ENCODE data around the gene AMIGO3. TPM values are rescaled to one million over a fixed set of nuclear protein-coding genes. Genes with fewer than 3 reads are reported as not detected.

Gene AMIGO3
- total and polyA plus RNA-seq, 3 donors from 2014 or later, result 3.0 to 14.8 (median 8.8) TPM

DNA sequence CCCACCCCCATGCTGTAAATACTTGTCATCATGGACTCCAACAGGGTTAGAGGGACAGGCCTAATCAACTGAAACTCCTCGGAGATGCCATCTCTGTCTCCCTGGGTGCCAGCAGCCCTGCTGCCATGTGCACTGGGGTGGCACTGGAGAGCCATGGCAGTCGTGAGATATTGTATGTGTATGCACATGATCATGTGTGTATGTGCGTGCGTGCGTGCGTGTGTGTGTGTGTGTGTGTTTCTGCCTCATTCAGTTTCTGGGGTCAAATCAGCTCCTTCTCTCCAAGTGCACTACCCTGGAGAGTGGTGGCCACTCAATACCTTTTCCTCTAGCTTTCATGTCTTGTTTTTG is 48.6 kb downstream of the AMIGO3 start:
- TF ChIP-seq, protein P1, sequence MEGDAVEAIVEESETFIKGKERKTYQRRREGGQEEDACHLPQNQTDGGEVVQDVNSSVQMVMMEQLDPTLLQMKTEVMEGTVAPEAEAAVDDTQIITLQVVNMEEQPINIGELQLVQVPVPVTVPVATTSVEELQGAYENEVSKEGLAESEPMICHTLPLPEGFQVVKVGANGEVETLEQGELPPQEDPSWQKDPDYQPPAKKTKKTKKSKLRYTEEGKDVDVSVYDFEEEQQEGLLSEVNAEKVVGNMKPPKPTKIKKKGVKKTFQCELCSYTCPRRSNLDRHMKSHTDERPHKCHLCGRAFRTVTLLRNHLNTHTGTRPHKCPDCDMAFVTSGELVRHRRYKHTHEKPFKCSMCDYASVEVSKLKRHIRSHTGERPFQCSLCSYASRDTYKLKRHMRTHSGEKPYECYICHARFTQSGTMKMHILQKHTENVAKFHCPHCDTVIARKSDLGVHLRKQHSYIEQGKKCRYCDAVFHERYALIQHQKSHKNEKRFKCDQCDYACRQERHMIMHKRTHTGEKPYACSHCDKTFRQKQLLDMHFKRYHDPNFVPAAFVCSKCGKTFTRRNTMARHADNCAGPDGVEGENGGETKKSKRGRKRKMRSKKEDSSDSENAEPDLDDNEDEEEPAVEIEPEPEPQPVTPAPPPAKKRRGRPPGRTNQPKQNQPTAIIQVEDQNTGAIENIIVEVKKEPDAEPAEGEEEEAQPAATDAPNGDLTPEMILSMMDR (IDR thresholded peaks at IDR 0.05), result no peak
- no peak for TF ChIP-seq POLR2A (IDR thresholded peaks at IDR 0.05)
- Histone ChIP-seq H3K27me3 (no peaks in the 10 kb centered on the region), H3K36me3 (ENCODE audit: low read depth, missing control alignments) (no peaks in the 10 kb centered on the region), H3K27ac (no peak overlapping the region), H3K9me3 (no peaks in the 10 kb centered on the region), H3K4me3 (no peak overlapping the region), H3K4me1 (peaks cover 12% of the 10 kb centered on the region)
- DNase-seq, result no peak
- intact Hi-C loops (cut with DNase I; ENCODE audit: low total_unique reads), result loop anchor here (10.0 kb wide), 1 partner anchor 126 kb away; no protein-coding TSS in a partner anchor
- WGBS, 2 donors, result 56 to 72% methylated on average over 6 of the region's 6 CpGs

DNA sequence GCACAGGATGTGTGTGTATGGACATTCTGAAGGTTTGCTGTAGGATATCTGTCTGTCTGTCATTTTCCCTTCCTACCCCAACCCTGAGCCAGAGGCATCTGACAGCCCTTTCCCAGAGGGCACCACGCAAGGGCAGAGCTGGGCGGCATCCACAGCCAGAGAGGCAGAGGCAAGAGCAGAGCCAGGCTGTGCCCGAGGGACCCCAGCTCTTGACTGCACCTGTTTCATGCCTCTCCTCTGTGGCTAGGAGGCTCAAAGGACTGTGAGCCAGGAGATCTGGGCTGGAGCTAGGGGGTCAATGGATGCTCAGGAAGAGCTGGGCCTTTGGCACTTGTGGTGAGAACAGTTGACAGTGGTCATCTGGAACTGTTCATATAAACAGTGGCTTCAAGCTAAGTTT is 50.1 kb downstream of the AMIGO3 start:
- Histone ChIP-seq H3K4me3 (no peak overlapping the region), H3K27ac (no peak overlapping the region), H3K27me3 (no peaks in the 10 kb centered on the region), H3K4me1 (peaks cover 4% of the 10 kb centered on the region), H3K36me3 (ENCODE audit: low read depth, missing control alignments) (no peaks in the 10 kb centered on the region), H3K9me3 (no peaks in the 10 kb centered on the region)
- intact Hi-C loops (cut with DNase I; ENCODE audit: low total_unique reads), result no loop called here
- no peak for DNase-seq
- no peak for TF ChIP-seq POLR2A (IDR thresholded peaks at IDR 0.05)
- TF ChIP-seq, protein P1 (IDR thresholded peaks at IDR 0.05), result no peak
- 85 to 100% methylated on average over 3 of the region's 3 CpGs for WGBS, 2 donors

DNA sequence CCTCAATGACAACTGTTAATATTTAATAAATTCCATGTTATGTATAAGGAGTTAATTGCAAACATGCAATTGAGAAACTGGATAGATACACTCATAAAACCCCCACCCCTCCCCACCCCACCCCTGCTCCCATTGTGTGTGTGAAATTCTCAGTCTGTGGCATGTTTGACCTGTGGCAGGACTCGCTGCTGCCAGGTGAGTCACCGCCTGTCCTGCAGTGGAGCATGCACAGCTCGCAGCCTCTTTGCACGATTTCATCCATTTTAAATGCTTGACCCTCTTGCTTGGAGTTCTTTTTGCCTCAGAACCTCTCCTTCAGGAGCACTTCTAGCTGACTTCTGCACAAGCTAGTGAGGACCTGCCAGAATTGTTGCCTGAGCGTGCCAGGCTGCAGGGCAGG is 50.6 kb downstream of the AMIGO3 start:
- no peaks in the 10 kb centered on the region for H3K9me3 ChIP-seq
- no peak for DNase-seq
- H3K36me3 ChIP-seq (ENCODE audit: low read depth, missing control alignments), result no peaks in the 10 kb centered on the region
- no peaks in the 10 kb centered on the region for H3K27me3 ChIP-seq
- TF ChIP-seq, protein P1 (IDR thresholded peaks at IDR 0.05), result no peak
- no peak for TF ChIP-seq POLR2A (IDR thresholded peaks at IDR 0.05)
- no peak overlapping the region for H3K4me3 ChIP-seq
- no peak overlapping the region for H3K27ac ChIP-seq
- intact Hi-C loops (cut with DNase I; ENCODE audit: low total_unique reads), result no loop called here
- 76 to 91% methylated on average over 5 of the region's 5 CpGs for WGBS, 2 donors
- peaks cover 4% of the 10 kb centered on the region for H3K4me1 ChIP-seq

DNA sequence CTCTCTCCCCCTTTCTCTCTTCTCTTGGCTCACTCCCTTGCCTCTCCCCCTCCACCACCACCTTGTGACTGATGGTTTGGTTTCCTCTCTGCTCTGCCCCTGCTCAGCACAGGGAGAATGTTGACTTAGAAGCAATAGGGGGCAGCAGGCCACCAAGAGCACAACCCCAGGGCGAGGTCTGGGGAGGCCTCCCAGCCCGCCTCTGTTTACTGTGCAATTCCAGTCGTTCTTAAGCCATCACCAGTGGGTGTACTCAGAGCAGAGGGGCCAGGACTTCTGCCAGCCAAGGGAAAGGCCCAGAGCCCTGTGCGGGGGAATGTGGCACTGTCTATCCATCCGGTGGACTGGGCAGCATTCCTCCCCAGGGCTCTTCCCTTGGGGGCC is 51.1 kb downstream of the AMIGO3 start:
- H3K36me3 ChIP-seq (ENCODE audit: low read depth, missing control alignments), result no peaks in the 10 kb centered on the region
- H3K27me3 ChIP-seq, result no peaks in the 10 kb centered on the region
- no peak for DNase-seq
- H3K4me3 ChIP-seq, result no peak overlapping the region
- H3K4me1 ChIP-seq, result peaks cover 3% of the 10 kb centered on the region
- TF ChIP-seq, protein P1 (IDR thresholded peaks at IDR 0.05), result no peak
- no peak for TF ChIP-seq POLR2A (IDR thresholded peaks at IDR 0.05)
- no peak overlapping the region for H3K27ac ChIP-seq
- H3K9me3 ChIP-seq, result no peaks in the 10 kb centered on the region
- intact Hi-C loops (cut with DNase I; ENCODE audit: low total_unique reads), result no loop called here
- 56 to 72% methylated on average over 5 of the region's 5 CpGs for WGBS, 2 donors

DNA sequence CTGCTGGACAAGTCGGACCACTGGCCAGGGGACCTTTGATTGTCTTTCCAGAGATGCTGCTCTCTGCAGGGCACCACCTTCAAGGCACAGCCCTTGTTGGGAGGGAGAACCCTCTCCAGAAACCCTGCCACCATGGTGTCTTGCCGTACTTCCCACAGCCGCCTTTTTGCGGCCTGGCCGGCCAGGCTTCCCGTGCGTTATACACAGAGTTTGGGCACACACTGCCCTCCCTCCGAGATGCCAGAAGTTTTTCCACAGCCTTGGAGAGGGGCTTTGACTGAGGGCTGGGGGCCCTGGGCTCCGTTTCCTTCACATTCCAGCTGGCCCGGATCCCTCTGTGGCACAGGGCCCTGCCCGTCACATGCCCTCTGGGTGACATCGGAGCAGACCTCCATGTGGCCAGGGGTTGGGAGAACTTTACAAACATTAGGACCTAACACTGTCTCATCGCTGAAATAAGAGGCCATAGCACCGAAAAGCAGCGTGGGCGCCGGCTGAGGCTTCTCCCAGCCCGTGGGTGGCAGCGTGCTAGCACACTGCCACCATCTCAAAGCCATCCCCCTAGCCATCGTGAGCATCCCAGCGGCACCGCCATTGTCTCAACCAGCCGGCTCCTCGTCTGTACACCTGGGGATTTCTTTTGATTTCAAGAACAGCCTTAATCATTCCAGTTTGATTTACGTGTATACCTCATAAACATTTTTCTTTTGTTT is 51.6 kb downstream of the AMIGO3 start:
- H3K9me3 ChIP-seq, result no peaks in the 10 kb centered on the region
- intact Hi-C loops (cut with DNase I; ENCODE audit: low total_unique reads), result no loop called here
- H3K27ac ChIP-seq, result no peak overlapping the region
- TF ChIP-seq, protein P1 (IDR thresholded peaks at IDR 0.05), result no peak
- TF ChIP-seq POLR2A (IDR thresholded peaks at IDR 0.05), result no peak
- no peak for DNase-seq
- no peaks in the 10 kb centered on the region for H3K4me1 ChIP-seq
- no peaks in the 10 kb centered on the region for H3K36me3 ChIP-seq (ENCODE audit: low read depth, missing control alignments)
- H3K27me3 ChIP-seq, result no peaks in the 10 kb centered on the region
- no peak overlapping the region for H3K4me3 ChIP-seq
- WGBS, 2 donors, result 85 to 88% methylated on average over 17 to 25 of the region's 25 CpGs

Measured in testis (tissue), 3 donors.